PFSK-1 (cell line): ENCODE measurements around the gene TNS3.

Source experiments
- FOXP2 ChIP-seq: optimal IDR thresholded peaks from 2 replicates; pipeline ENCODE3; 2011; ENCODE audit warnings: borderline replicate concordance, control low read depth, inconsistent platforms; ENCODE audit not compliant: insufficient read depth; ENCODE audit errors: extremely low read length, extremely low read depth
- POLR2AphosphoS5 ChIP-seq: IDR thresholded peaks from 2 replicates; pipeline ENCODE4 v1.6.1; 2012; ENCODE audit warnings: low read depth, mild to moderate bottlenecking, control low read depth, low read length, moderate library complexity
- REST ChIP-seq, 2 experiments: IDR thresholded peaks; 2 replicates each; pipeline versions ENCODE4 v1.6.1 to v1.8.0; 2011 to 2012; ENCODE audit warnings: low read depth in 2 of 2, low read length in 2 of 2, control low read depth in 1 of 2, inconsistent platforms in 1 of 2, mild to moderate bottlenecking in 1 of 2, moderate library complexity in 1 of 2; ENCODE audit not compliant: insufficient read depth in 1 of 2
- TAF1 ChIP-seq: IDR thresholded peaks from 2 replicates; pipeline ENCODE4 v1.6.1; 2012; ENCODE audit warnings: low read length, control low read depth, borderline replicate concordance; ENCODE audit not compliant: insufficient read depth

- no peak for TF ChIP-seq REST (IDR thresholded peaks at IDR 0.05; ENCODE audit: insufficient read depth in 1 of 2, low read depth in 2 of 2, low read length in 2 of 2)
- TF ChIP-seq POLR2AphosphoS5 = no peak
- no peak for TF ChIP-seq FOXP2
- no peak for TF ChIP-seq TAF1
Observed at GRCh38 chr7:47543056-47543455, 38.9 kb downstream of the TNS3 start.
